ENCODE data around the gene INSR.

DNA sequence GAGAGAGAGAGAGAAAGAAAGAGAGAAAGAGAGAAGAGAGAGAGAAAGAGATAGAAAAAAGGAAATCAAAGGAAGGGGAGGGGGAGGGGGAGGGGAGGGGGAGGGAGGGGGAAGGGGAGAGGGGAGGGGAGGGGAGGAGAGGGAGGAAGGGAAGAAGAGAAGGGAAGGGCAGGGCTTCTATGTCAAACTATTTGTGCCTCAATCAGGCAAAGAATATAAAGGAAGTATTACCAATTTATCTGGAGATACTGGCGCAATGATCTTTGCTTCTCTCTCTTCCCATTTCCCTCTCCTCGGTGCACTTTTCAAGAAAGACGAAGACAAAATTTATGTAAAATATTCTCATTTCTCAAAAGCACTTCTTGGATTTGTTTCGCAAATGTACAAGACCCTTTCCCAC, 9.3 kb upstream of the INSR start:
- no peak for TF ChIP-seq POLR2A (IDR thresholded peaks at IDR 0.05)
- TF ChIP-seq, protein P1, sequence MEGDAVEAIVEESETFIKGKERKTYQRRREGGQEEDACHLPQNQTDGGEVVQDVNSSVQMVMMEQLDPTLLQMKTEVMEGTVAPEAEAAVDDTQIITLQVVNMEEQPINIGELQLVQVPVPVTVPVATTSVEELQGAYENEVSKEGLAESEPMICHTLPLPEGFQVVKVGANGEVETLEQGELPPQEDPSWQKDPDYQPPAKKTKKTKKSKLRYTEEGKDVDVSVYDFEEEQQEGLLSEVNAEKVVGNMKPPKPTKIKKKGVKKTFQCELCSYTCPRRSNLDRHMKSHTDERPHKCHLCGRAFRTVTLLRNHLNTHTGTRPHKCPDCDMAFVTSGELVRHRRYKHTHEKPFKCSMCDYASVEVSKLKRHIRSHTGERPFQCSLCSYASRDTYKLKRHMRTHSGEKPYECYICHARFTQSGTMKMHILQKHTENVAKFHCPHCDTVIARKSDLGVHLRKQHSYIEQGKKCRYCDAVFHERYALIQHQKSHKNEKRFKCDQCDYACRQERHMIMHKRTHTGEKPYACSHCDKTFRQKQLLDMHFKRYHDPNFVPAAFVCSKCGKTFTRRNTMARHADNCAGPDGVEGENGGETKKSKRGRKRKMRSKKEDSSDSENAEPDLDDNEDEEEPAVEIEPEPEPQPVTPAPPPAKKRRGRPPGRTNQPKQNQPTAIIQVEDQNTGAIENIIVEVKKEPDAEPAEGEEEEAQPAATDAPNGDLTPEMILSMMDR (IDR thresholded peaks at IDR 0.05 in 4 of 5, conservative IDR thresholded peaks at IDR 0.05 in 1 of 5): no peak

Data from gastrocnemius medialis (tissue), 4 donors.